Activated naive CD4-positive, alpha-beta T cell treated with anti-CD3 and anti-CD28 coated beads, Interleukin-2, amount 50 U/mL, for 72 hours (primary cell): Measurements from ENCODE around the gene CCDC150. TPM values are rescaled to one million over a fixed set of nuclear protein-coding genes. Genes with fewer than 3 reads are reported as not detected.
"Not testable (repeated sequence)": the region's sequence is repeated elsewhere in the genome, so short reads cannot be mapped to it uniquely, and the experiment has no call there.

Experiments
- ATAC-seq, 2 donors: fragments of 150-1000 bp; cut with Tn5 transposase; 2 replicates each; pipeline ENCODE4 v1.10.0; 2021; ENCODE audit warnings: mild to moderate bottlenecking in 2 of 2, moderate library complexity in 2 of 2
- DNase-seq, 2 donors: peaks; one replicate each; pipeline ENCODE4 v3.0.0; 2021 to 2022; ENCODE audit warnings: low spot score in 2 of 2
- H3K27ac Mint-ChIP-seq, 2 donors: one replicate each; pipeline ENCODE4 v1.8.0; 2022; ENCODE audit warnings: mild to moderate bottlenecking in 2 of 2, mixed read lengths in 2 of 2
- H3K36me3 Mint-ChIP-seq, 2 donors: one replicate each; pipeline ENCODE4 v1.8.0; 2022; ENCODE audit warnings: mixed read lengths in 2 of 2
- H3K9me3 Mint-ChIP-seq, 2 donors: one replicate each; pipeline ENCODE4 v1.8.0; 2022; ENCODE audit warnings: mixed read lengths in 2 of 2
- total RNA-seq, 2 donors: library from RNA; stranded (reverse); gene quantifications; one replicate each; pipeline ENCODE4 v1.2.3, GENCODE V29; 2022

Gene CCDC150
- total RNA-seq, 2 donors from 2014 or later: 23.3 to 24.0 TPM

GRCh38 chr2:196729418-196729817 lies 89.9 kb downstream of the CCDC150 start:
- no peak for ATAC-seq
- Mint-ChIP-seq H3K36me3 (peaks cover 11 to 27% of the 10 kb centered on the region in 2 donors), H3K9me3 (no peaks in the 10 kb centered on the region), H3K27ac (no peak overlapping the region)
- DNase-seq: no peak

GRCh38 chr2:196736646-196737045 lies 97.1 kb downstream of the CCDC150 start:
- H3K36me3 Mint-ChIP-seq: peaks cover 14 to 54% of the 10 kb centered on the region in 2 donors
- ATAC-seq, DNase-seq, H3K27ac Mint-ChIP-seq: not testable (repeated sequence)
- H3K9me3 Mint-ChIP-seq: peaks cover 6 to 29% of the 10 kb centered on the region in 2 donors

DNA sequence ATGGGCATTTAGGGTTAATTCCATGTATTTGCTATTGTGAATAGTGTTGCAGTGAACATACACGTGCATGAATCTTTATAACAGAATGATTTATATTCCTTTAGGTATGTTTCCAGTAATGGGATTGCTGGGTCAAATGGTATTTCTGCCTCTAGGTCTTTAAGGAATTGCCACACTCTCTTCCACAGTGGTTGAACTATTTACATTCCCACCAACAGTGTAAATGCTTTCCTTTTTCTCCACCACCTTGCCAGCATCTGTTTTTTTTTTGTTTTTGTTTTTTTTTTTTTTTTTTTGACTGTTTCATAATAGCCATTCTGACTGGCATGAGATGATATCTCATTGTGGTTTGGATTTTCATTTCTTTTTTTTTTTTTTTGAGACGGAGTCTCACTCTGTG lies 97.5 kb downstream of the CCDC150 start:
- Mint-ChIP-seq H3K27ac (no peak overlapping the region), H3K9me3 (peaks cover 6 to 29% of the 10 kb centered on the region in 2 donors), H3K36me3 (peaks cover 12 to 50% of the 10 kb centered on the region in 2 donors)
- DNase-seq (no peak), ATAC-seq (no peak)

GRCh38 chr2:196739031-196739430 lies 99.5 kb downstream of the CCDC150 start:
- peaks cover 8 to 37% of the 10 kb centered on the region in 2 donors for H3K36me3 Mint-ChIP-seq
- DNase-seq (no peak), ATAC-seq (no peak)
- H3K27ac Mint-ChIP-seq: no peak overlapping the region
- H3K9me3 Mint-ChIP-seq: peaks cover 6 to 29% of the 10 kb centered on the region in 2 donors

GRCh38 chr2:196742216-196742615 lies 102.7 kb downstream of the CCDC150 start:
- Mint-ChIP-seq H3K36me3 (peaks cover 8 to 20% of the 10 kb centered on the region in 2 donors), H3K27ac (no peak overlapping the region), H3K9me3 (peaks cover 6 to 23% of the 10 kb centered on the region in 2 donors)
- DNase-seq: no peak
- no peak for ATAC-seq

DNA sequence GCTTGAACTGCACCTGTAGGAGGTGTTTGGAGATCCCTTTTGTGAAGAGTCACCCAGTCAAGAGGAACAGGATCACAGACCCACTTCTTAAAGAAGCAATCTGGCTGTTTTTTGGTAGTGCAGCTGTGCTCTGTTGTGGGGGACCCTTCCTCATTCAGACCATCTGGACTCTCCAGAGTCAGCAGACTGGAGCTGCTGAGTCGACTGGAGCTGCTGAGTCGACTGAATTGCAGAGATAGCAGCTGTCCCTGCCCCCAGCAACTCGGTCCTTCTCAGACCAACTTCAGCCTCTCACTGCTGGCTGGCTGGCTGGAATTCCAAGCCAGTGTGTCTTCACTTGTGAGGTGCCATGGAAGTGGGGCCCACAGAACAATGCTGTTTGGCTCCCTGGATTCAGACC lies 103.2 kb downstream of the CCDC150 start:
- peaks cover 6 to 23% of the 10 kb centered on the region in 2 donors for H3K9me3 Mint-ChIP-seq
- ATAC-seq: no peak
- DNase-seq: no peak
- no peak overlapping the region for H3K27ac Mint-ChIP-seq
- H3K36me3 Mint-ChIP-seq: peaks cover 8 to 20% of the 10 kb centered on the region in 2 donors

DNA sequence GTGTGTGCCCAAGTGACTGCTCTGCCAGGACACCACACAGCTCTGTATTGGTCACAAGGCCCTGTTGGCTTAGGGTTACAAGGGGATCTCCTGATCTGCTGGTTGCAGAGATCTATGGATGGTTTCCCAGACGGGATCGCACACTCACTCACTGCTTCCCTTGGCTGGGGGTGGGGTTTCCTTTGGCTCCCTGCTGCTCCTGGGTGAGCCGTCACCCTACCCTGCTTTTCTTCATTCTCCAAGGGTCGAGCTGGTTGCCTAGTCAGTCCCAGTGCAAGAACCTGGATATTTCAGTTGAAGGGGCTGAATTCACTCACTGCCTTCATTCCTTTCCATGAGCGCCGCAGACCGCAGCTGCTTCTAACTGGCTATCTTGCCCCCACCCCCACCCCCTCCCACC lies 103.7 kb downstream of the CCDC150 start:
- H3K27ac Mint-ChIP-seq: no peak overlapping the region
- ATAC-seq (no peak), DNase-seq (no peak)
- H3K36me3 Mint-ChIP-seq: peaks cover 8 to 20% of the 10 kb centered on the region in 2 donors
- peaks cover 6 to 23% of the 10 kb centered on the region in 2 donors for H3K9me3 Mint-ChIP-seq

GRCh38 chr2:196745711-196746110 lies 106.2 kb downstream of the CCDC150 start:
- no peak for ATAC-seq
- Mint-ChIP-seq H3K27ac (no peak overlapping the region), H3K36me3 (no peaks in the 10 kb centered on the region), H3K9me3 (peaks cover 0 to 1% of the 10 kb centered on the region in 2 donors)
- no peak for DNase-seq

DNA sequence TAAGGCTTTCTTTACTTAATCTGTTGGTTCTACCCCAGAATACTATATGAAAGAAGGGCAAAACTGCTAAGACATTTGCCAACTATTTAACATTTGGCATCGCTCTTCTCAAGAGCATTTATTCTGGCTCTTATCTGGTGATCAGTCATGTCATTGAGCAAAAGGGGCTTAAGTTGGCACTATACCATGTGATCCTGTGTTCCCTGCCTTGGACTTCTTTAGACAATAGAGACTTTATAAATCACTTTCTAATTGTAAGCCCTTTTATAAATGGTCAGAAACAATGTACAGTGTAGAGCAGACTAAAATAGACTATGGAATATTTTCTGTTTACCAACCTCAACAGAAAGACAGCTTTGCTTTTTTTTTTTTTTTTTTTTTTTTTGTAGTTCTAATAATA lies 107.9 kb downstream of the CCDC150 start:
- ATAC-seq: no peak

DNA sequence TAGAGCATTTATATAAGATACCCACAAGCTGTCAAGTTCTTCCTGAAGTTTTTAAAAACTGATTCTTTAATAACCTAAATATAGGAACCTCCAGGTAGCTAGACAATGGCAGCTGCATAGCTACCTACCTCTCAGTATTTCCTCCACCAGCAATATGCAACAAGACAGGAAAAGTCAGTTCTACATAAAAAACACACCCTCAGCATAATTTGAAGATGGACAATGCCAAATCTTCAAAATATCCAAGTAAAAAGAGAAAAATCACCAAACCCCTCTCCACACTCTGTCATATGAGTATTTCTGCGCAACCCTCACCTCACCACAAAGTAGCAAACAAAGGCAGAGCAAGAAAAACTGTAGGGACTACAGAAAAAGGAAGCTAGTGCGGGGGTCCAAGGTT lies 108.6 kb downstream of the CCDC150 start:
- H3K9me3 Mint-ChIP-seq: peaks cover 0 to under 1% of the 10 kb centered on the region in 2 donors
- no peak overlapping the region for H3K27ac Mint-ChIP-seq
- ATAC-seq: no peak
- no peak for DNase-seq
- H3K36me3 Mint-ChIP-seq: no peaks in the 10 kb centered on the region

More for the DNA sequence above, 107.9 kb downstream of the CCDC150 start:
- DNase-seq: no peak
- Mint-ChIP-seq H3K36me3 (no peaks in the 10 kb centered on the region), H3K27ac (no peak overlapping the region), H3K9me3 (no peaks in the 10 kb centered on the region)

DNA sequence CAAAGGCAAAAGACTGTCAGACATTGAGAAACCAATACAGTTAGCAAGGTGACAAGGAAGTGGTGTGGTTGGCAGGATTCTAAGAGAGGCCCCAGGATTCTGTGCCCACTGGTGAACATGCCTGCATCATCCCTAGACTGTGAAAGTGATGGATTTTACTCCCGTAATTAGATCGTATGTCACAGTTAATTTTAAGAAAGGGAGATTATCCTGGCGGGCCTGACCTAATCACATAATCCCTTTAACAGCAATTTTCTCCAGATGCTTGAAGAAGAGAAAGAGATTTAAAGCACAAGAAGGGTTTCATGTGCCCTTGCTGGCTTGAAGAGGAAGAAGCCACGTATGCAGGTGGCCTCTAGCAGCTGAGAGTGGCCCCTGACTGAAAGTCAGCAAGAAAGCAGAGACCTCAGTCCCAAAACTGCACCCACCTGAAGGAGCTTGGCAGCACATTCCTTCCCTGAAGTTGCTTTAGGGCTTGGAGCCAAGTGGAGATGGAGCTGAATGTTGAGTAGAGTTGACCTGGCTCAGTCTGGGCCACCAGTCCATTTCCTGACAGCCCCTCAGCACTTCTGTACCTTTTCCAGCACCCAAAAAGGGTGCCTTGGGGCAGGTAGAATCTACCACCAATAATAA lies 110.9 kb downstream of the CCDC150 start:
- H3K36me3 Mint-ChIP-seq: peaks cover 3 to 8% of the 10 kb centered on the region in 2 donors
- peaks cover 18% of the 10 kb centered on the region in 2 donors for H3K9me3 Mint-ChIP-seq
- ATAC-seq (peak in 1 of 2 donors; percentile 16), DNase-seq (no peak)
- no peak overlapping the region for H3K27ac Mint-ChIP-seq

- H3K9me3 Mint-ChIP-seq: peaks cover 25% of the 10 kb centered on the region in 2 donors
- no peak overlapping the region for H3K27ac Mint-ChIP-seq
- H3K36me3 Mint-ChIP-seq: peaks cover 10 to 15% of the 10 kb centered on the region in 2 donors
- ATAC-seq (peak; percentile 77 to 85), DNase-seq (peak in 1 of 2 donors; percentile 65)
Observed at GRCh38 chr2:196750977-196751631, 111.6 kb downstream of the CCDC150 start.

- no peak for ATAC-seq
- no peak overlapping the region for H3K27ac Mint-ChIP-seq
- no peak for DNase-seq
- peaks cover 34% of the 10 kb centered on the region in 2 donors for H3K9me3 Mint-ChIP-seq
- peaks cover 36 to 58% of the 10 kb centered on the region in 2 donors for H3K36me3 Mint-ChIP-seq
Observed at GRCh38 chr2:196758474-196759377, 119.2 kb downstream of the CCDC150 start.

DNA sequence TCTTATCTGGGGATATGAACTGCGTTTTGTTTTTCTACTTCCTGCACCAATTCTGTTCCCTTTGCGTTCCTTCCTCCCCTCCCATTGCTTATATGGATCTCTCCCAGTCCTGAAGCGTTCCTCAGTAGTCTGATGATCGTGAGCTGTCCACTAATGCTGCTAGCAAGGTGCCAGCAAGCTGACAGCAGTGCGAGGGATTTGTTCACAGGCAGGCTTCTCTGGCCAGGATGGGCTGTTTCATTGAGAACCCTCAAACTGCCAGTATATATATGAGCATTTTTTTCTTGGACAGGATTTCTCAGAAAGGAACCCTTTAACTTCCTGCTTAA lies 119.8 kb downstream of the CCDC150 start:
- DNase-seq: no peak
- Mint-ChIP-seq H3K9me3 (peaks cover 29% of the 10 kb centered on the region in 2 donors), H3K36me3 (peaks cover 34 to 64% of the 10 kb centered on the region in 2 donors), H3K27ac (no peak overlapping the region)
- ATAC-seq: no peak

DNA sequence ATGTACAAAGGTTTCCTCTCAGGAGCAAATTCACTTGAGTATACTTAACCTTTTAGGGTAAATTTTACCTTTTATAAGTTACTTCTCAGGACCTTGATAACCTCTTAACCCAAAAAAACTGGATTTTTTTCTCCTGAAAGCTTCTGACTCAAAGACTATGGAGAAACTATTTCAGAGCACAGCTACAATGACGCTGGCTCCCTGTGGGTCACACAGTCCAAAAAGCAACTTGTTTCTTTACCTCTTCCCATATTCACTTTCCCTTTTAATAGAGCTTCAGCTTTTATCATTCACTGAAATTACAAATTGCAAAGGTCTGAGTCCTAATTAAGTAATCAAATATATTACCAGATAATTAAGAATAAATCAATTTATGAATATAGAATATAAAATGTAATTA lies 127.6 kb downstream of the CCDC150 start:
- DNase-seq (no peak), ATAC-seq (no peak)
- Mint-ChIP-seq H3K27ac (no peak overlapping the region), H3K9me3 (no peaks in the 10 kb centered on the region), H3K36me3 (peaks cover 0 to 34% of the 10 kb centered on the region in 2 donors)
